T1000 (cell line): ENCODE results near the gene ZNF451.

ENCODE experiments used
- DNase-seq: peaks from one replicate; lab custom pipeline; 2025; ENCODE audit warnings: mixed read lengths; lab: John Stamatoyannopoulos, UW

ZNF451 gene

GRCh38 chr6:57094689-57095088 lies 4.7 kb downstream of the ZNF451 start:
- no peak for DNase-seq

- DNase-seq, result no peak
Observed at GRCh38 chr6:57097596-57097995, 7.6 kb downstream of the ZNF451 start.

DNA sequence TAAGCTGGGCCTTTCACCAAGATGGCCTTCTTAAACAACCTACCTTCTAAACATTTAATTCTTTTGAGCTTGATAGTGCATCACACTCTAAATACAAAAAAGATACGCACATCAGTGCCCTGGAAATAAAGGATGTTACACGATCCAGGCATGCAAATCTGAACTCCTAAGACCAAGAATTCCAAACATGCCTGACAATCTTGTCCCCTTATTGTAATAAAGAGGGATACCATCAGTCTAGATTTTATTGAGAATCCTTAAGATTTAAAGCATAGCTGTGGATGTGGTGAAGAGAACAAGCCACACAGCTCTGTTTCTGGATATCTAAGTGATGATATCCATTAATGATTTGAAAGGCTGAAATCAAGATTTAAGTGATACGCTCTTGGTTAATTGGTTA lies 13.0 kb downstream of the ZNF451 start:
- DNase-seq, result no peak

DNA sequence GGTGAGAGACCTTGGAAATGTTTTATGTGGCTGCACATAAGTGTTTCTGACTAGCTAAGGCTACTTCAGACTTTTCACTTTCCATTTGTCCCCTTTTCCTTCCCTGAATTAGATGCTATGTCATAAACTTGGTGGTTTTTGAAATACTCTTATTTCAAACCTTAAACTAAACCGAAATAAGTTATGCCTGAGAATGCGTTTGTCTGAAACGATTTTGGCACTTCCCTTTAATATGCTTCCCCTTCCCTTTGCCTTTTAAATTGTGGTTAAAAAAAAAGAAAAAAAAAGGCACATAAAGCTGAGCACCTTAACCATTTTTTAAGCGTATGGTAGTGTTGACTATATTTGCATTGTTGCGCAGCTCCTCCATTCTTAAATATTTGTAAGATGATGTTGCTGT lies 14.3 kb downstream of the ZNF451 start:
- no peak for DNase-seq

- no peak for DNase-seq
Observed at GRCh38 chr6:57106990-57107389, 17.0 kb downstream of the ZNF451 start.

- no peak for DNase-seq
Observed at GRCh38 chr6:57108691-57109090, 18.7 kb downstream of the ZNF451 start.

GRCh38 chr6:57109880-57110279 lies 19.9 kb downstream of the ZNF451 start:
- DNase-seq, result no peak

GRCh38 chr6:57113105-57113504 lies 23.1 kb downstream of the ZNF451 start:
- DNase-seq, result no peak

DNA sequence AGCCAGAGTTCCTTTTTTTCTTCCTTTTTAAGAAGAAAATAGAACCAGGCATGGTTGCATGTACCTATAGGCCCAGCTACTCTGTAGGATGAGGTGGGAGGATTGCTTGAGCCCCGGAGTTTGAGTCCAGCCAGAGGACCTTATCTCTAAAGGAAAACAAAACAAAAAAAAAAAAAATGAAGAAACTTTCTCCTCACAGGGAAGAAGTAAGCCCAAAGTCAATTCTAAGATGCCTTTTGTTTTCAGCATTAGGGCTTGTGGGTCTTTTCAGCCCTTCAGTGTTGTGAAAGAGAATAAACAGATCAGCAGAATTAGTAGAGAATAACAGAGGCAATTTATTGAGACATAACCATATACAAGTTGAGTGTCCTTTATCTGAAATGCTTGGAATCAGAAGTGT lies 26.8 kb downstream of the ZNF451 start:
- DNase-seq, result no peak

- no peak for DNase-seq
Observed at GRCh38 chr6:57117796-57118195, 27.8 kb downstream of the ZNF451 start.

DNA sequence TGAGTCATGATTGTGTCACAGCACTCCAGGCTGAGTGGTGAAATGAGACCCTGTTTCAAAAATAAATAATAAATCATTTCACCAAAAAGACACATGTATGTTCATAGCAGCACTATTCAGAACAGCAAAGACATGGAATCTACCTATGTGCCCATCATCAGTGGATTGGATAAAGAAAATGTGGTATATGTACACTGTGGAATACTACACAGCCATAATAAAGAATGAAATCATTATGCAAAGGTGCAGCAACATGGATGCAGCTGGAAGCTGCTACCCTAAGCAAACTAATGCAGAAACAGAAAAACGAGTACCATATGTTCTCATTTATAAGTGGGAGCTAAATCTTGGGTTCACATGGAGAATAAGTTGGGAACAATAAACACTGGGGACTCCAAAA lies 33.1 kb downstream of the ZNF451 start:
- DNase-seq, result no peak

- DNase-seq, result no peak
Observed at GRCh38 chr6:57127763-57128162, 37.8 kb downstream of the ZNF451 start.

- DNase-seq, result no peak
Observed at GRCh38 chr6:57130661-57131177, 40.7 kb downstream of the ZNF451 start.

DNA sequence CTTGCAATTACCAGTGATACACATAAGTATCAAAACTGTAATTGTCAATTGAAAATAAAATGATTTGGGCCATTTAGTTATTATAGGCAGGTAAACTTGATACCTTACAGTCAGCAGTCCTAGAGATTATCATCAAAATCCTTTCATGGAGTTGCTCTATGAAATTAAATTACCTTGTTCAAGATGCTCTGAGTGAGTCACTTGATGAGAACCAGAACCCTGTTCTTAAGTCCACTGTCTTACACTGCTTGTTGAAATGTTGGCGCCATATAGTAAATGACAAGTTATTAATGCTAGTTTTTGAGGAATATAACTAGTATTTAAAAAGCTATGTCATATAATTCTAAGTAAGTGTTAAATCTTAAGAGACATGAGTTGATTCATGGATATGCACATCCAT lies 45.0 kb downstream of the ZNF451 start:
- DNase-seq, result no peak

DNA sequence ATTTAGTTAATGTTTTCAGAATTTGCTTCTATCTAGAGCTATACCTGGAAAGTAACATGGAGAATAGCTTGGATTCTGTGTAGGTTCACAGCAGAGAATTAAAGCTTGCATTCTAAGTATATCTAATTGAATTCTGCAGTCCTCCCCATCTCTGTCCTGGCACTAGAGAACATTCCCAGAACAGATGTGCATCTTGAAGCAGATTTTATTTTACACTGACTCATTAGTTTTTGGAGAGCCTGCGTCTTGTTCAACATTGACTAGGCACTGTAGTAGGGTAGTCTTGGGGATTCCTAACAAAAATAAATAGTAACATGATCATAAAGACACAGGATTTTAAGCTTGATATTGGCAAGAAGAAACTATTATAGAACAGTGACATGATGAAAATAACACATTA lies 45.9 kb downstream of the ZNF451 start:
- no peak for DNase-seq

- no peak for DNase-seq
Observed at GRCh38 chr6:57137350-57137749, 47.4 kb downstream of the ZNF451 start.

GRCh38 chr6:57138026-57138425 lies 48.0 kb downstream of the ZNF451 start:
- DNase-seq, result no peak

GRCh38 chr6:57141451-57142177 lies 51.6 kb downstream of the ZNF451 start:
- no peak for DNase-seq

GRCh38 chr6:57142178-57142525 lies 52.2 kb downstream of the ZNF451 start:
- no peak for DNase-seq

DNA sequence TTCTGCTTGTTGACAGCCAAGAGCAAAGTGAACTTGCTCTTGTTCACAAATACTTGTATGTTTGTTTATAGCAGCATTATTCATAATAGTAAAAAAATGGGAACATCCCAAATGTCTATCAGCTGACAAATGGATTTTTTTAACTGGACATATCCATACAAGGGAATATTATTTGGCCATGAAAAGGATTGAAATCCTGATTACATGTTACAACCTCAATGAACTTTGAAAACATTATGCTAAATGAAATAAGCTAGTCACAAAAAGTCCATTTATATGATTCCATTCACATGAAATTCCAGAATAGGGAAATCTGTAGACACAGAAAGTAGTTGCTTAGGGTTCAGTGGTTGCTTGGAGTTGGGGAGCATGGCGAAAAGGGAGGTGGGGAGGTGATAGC lies 53.7 kb downstream of the ZNF451 start:
- DNase-seq, result no peak

- no peak for DNase-seq
Observed at GRCh38 chr6:57147401-57147800, 57.4 kb downstream of the ZNF451 start.

DNA sequence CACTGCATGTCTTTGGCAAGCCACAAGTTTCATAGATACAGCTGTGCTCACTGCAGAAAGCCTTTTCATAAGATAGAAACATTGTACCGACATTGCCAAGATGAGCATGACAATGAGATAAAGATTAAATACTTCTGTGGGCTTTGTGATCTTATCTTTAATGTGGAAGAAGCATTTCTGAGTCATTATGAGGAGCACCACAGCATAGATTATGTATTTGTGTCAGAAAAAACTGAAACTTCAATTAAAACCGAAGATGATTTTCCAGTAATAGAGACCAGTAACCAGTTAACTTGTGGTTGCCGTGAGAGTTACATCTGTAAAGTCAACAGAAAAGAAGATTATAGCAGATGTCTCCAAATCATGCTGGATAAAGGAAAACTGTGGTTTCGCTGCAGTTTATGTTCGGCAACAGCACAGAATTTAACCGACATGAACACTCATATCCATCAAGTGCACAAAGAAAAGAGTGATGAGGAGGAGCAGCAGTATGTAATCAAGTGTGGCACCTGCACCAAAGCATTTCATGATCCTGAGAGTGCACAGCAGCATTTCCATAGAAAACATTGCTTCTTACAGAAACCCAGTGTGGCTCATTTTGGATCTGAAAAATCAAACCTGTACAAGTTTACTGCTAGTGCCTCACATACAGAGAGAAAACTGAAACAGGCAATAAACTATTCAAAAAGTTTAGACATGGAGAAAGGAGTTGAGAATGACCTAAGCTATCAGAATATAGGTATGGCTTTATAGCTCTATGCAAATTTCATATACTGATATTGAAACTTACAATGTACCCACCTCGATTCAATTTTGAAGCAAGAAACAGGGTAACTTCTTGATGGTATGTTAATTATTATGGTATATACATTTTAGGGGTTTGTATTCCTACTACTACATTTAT lies 58.2 kb downstream of the ZNF451 start:
- no peak for DNase-seq

DNA sequence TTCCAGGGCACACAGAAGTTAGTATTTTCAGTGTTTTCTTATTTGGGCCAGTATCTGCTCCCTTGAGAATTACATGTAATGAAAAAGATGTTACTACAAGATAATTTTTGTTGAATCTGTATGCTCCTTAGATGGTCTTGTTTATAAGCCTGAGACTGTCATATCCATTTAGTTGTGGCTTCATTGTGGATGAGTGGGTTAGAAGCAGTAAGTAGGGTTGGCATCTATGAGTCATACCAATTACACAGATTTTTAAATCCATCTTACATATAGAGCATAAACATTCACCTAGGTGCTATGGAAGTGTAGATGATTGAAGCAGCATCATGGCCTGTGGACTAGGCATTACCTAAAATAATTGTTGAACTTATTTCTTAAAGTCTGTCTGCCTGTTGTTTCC lies 68.7 kb downstream of the ZNF451 start:
- no peak for DNase-seq
